Effector memory CD4-positive, alpha-beta T cell (primary cell): ENCODE results near the gene SEPTIN1.
"Not testable (repeated sequence)": the region's sequence is repeated elsewhere in the genome, so short reads cannot be mapped to it uniquely, and the experiment has no call there.

Experiments
- DNase-seq, 3 donors: peaks; one replicate each; pipeline ENCODE4 v3.0.0-alpha.2; 2020
- H3K27ac ChIP-seq: 2 replicates; pipeline ENCODE4 v1.7.0; 2013; ENCODE audit warnings: mild to moderate bottlenecking, low read length, moderate library complexity; ENCODE audit not compliant: insufficient read depth, poor library complexity, severe bottlenecking
- H3K27me3 ChIP-seq: replicated peaks from 2 replicates; pipeline ENCODE4 v1.7.0; 2013; ENCODE audit warnings: mild to moderate bottlenecking, low read length; ENCODE audit not compliant: insufficient read depth, control insufficient read depth, poor library complexity, severe bottlenecking
- H3K36me3 ChIP-seq: 2 replicates; pipeline ENCODE4 v1.7.0; 2013; ENCODE audit warnings: mild to moderate bottlenecking, low read length, moderate library complexity; ENCODE audit not compliant: control insufficient read depth, insufficient read depth
- H3K4me1 ChIP-seq: 2 replicates; pipeline ENCODE4 v1.7.0; 2013; ENCODE audit warnings: low read length, mild to moderate bottlenecking; ENCODE audit not compliant: control insufficient read depth, insufficient read depth, poor library complexity, severe bottlenecking
- H3K4me3 ChIP-seq: 2 replicates; pipeline ENCODE4 v1.7.0; 2013; ENCODE audit warnings: low read length, low read depth, mild to moderate bottlenecking; ENCODE audit not compliant: insufficient read depth, poor library complexity, severe bottlenecking
- H3K9me3 ChIP-seq: 2 replicates; pipeline ENCODE4 v1.7.0; 2013; ENCODE audit warnings: mild to moderate bottlenecking, low read length, moderate library complexity; ENCODE audit not compliant: control insufficient read depth

SEPTIN1 gene

DNA sequence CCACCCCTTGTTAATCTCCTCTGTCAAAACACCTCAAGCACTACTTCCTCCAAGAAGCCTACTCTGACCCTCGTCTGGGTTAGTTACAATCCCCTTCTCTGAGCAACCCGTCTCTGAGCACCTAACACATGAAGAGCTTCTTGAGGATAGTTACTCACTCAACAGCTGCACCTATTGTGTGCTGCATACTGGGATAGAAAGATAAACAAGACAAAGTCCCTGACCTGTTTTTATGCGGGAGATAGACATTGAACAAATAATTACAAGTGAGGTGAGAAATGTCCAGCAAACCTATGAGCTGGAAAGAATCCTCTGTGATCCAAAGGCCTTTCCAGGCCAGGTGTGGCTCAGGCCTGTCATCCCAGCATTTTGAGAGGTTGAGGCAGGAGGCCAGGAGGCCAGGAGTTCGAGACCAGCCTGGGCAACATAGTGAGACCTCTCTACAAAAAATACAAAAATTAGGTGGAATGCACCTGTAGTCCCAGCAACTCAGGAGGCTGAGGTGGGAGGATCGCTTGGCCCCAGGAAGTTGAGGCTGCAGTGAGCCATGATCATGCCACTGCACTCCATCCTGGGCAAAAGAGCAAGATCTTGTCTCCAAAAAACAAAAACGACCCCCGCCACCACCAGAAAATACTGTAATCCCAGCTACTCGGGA, 19.5 kb upstream of the SEPTIN1 start:
- no peak overlapping the region for H3K27ac ChIP-seq
- H3K36me3 ChIP-seq: peaks cover 14% of the 10 kb centered on the region
- H3K9me3 ChIP-seq: no peaks in the 10 kb centered on the region
- peaks cover 14% of the 10 kb centered on the region for H3K4me1 ChIP-seq
- H3K27me3 ChIP-seq: no peaks in the 10 kb centered on the region
- no peak overlapping the region for H3K4me3 ChIP-seq
- DNase-seq: no peak

DNA sequence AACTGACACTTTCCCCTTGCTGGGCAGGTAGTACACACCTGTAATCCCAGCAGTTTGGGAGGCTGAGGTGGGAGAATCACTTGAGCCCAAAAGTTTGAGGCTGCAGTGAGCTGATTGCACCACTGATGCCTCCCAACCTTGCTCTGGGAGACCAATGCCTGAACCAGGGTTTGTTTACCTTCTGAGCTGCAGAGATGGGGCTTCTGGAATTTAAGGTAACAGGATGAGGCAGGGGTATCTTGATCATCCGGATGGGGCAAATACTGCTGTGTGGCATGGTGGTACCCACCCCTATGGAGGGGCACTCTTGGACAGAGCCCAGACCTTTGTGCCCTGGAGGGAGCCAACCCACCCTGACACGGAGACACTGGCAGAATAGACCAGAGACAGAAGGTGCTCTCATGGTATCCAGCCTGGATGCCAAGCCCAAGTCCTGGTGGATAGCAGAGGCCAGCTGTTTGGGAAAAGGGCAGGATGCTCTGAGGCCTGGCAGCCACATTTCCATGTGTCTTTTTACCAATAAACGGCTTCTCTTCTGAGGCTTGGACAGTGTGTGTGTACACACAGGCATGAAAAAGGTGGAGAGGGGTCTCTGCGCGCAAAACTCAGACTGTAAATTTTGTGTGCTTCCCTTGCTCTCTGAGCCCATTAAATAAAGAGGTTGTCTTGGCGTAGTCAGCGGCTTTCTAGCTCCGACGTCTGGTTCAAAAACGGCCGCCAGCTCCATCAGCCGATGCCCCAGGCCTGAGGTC, 17.2 kb upstream of the SEPTIN1 start:
- H3K4me3 ChIP-seq: peak overlapping the region; percentile 75
- H3K27me3 ChIP-seq: no peaks in the 10 kb centered on the region
- peaks cover 14% of the 10 kb centered on the region for H3K36me3 ChIP-seq
- no peak for DNase-seq
- peak overlapping the region; percentile 30 for H3K27ac ChIP-seq
- peaks cover 18% of the 10 kb centered on the region for H3K4me1 ChIP-seq
- no peaks in the 10 kb centered on the region for H3K9me3 ChIP-seq

DNA sequence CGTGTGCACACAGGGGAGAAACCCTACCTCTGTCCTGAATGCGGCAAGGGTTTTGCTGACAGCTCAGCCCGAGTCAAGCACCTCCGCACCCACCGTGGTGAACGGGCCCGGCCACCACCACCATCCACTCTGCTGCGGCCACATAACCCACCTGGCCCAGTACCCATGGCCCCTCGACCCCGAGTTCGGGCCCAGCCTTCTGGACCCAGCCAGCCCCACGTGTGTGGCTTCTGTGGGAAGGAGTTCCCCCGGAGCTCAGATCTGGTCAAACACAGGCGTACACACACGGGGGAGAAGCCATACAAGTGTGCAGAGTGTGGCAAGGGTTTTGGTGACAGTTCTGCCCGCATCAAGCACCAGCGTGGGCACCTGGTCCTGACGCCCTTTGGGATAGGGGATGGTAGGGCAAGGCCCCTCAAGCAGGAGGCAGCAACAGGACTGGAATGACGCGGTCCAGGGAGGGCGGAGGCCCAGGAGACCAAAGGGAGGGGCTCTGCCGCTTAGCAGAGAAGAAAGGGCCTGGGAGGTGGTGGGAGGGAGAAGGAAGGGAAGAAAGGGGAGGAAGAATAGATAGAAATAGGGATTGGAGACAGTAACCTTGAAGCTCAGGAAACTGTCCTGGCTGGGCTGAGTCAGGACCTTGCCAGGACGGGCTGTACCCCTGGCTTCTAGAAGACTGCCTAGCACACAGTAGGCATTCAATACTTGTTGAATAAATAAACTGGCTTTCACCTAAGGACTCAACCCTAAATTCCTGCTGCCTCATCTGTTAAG, 16.5 kb upstream of the SEPTIN1 start:
- Histone ChIP-seq H3K27ac (peak overlapping the region; percentile 30), H3K27me3 (no peaks in the 10 kb centered on the region), H3K4me1 (peaks cover 18% of the 10 kb centered on the region), H3K36me3 (peaks cover 14% of the 10 kb centered on the region), H3K4me3 (no peak overlapping the region), H3K9me3 (no peaks in the 10 kb centered on the region)
- DNase-seq: no peak

DNA sequence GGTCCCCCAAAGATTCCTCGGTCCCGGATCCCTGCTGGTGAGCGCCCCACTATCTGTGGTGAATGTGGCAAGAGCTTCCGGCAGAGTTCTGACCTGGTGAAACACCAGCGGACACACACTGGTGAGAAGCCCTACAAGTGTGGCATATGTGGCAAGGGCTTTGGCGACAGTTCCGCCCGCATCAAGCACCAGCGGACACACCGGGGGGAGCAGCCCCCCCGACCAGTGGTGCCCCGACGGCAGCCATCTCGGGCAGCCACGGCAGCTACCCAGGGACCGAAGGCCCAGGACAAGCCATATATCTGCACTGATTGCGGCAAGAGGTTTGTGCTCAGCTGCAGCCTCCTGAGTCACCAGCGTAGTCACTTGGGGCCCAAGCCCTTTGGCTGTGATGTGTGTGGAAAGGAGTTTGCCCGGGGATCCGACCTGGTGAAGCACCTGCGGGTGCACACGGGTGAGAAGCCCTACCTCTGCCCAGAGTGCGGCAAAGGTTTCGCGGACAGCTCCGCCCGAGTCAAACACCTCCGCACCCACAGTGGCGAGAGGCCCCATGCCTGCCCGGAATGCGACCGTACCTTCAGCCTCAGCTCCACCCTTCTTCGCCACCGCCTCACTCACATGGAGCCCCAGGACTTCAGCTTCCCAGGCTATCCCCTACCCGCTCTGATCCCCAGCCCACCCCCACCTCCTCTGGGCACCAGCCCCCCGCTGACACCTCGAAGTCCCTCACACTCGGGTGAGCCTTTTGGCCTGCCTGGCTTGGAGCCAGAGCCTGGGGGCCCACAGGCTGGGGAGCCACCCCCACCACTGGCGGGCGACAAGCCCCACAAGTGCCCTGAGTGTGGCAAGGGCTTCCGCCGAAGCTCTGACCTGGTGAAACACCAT, 15.7 kb upstream of the SEPTIN1 start:
- DNase-seq: no peak
- peaks cover 18% of the 10 kb centered on the region for H3K4me1 ChIP-seq
- H3K4me3 ChIP-seq: no peak overlapping the region

DNA sequence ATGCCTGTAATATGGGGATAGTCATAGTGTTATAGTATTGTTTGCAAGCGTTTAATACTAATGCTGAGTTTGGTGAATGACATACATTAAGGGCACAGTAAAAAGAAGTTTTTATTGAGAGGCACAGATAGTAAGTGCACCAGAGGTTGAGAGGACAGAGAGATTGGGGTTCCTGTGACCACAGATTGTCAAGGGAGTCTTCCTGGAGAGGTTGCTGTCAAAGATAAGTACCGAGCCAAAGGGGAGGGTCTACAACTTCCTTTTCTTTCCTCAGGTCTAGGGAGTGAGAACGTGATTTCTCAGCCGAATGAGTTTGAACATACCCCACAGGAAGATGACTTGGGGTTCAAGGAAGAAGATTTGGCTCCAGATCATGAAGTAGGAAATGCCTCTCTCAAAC, 14.7 kb upstream of the SEPTIN1 start:
- H3K4me3 ChIP-seq: no peak overlapping the region
- H3K9me3 ChIP-seq: no peaks in the 10 kb centered on the region
- no peaks in the 10 kb centered on the region for H3K27me3 ChIP-seq
- peaks cover 14% of the 10 kb centered on the region for H3K36me3 ChIP-seq
- no peak for DNase-seq
- no peak overlapping the region for H3K27ac ChIP-seq
- H3K4me1 ChIP-seq: peaks cover 18% of the 10 kb centered on the region

More for the DNA sequence above, 15.7 kb upstream of the SEPTIN1 start:
- Histone ChIP-seq H3K27ac (no peak overlapping the region), H3K27me3 (no peaks in the 10 kb centered on the region), H3K36me3 (peaks cover 14% of the 10 kb centered on the region), H3K9me3 (no peaks in the 10 kb centered on the region)

DNA sequence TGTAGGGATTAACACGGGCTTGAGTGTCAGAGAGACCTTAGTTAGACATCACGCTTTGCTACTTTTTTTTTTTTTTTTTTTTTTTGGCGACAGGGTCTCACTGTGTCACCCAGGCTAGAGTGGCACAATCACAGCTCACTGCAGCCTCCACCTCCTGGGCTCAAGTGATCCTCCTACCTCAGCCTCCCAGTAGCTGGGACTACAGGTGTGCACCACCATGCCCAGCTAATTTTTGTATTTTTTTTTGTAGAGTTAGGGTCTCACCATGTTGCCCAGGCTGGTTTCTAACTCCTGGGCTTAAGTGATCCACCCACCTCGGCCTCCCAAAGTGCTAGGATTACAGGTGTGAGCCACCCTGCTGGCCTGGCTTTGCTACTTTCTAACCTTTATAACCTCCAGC, 14.3 kb upstream of the SEPTIN1 start:
- not testable (repeated sequence) for H3K4me3 ChIP-seq

DNA sequence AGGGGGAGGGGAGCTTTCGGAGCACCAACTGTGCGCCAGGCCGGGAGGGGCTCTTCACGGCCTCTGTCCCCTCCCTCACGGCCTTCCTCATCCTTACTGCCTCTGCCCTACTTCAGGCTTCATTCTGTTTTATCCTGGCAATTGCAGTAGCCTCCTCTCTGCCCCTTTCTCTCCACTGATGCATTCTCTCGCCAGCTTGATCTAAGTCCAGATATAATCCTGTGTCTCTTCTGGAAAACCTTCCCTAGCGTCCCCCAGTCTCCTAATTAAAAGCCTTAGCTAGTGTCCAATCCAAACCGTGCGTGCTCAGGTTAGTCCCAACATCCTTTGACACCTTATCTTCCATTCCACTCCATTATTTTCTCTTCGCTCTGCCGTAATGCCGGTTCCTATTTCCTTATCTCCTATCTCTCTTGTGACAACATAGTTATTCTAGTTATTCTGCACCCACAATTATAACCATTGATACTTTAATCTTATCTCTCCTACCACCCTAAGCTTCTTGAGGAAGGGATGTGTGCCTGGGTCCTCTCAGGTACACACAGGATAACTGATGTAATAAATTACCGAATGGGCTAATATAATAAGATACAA, 13.7 kb upstream of the SEPTIN1 start:
- Histone ChIP-seq H3K9me3 (no peaks in the 10 kb centered on the region), H3K27me3 (no peaks in the 10 kb centered on the region), H3K27ac (peak overlapping the region; percentile 61), H3K4me3 (peak overlapping the region; percentile 71), H3K4me1 (peaks cover 18% of the 10 kb centered on the region), H3K36me3 (peaks cover 14% of the 10 kb centered on the region)
- no peak for DNase-seq

More for the DNA sequence above, 14.3 kb upstream of the SEPTIN1 start:
- Histone ChIP-seq H3K36me3 (peaks cover 14% of the 10 kb centered on the region), H3K4me1 (peaks cover 18% of the 10 kb centered on the region)
- not testable (repeated sequence) for H3K27me3 ChIP-seq, DNase-seq, H3K9me3 ChIP-seq, H3K27ac ChIP-seq

DNA sequence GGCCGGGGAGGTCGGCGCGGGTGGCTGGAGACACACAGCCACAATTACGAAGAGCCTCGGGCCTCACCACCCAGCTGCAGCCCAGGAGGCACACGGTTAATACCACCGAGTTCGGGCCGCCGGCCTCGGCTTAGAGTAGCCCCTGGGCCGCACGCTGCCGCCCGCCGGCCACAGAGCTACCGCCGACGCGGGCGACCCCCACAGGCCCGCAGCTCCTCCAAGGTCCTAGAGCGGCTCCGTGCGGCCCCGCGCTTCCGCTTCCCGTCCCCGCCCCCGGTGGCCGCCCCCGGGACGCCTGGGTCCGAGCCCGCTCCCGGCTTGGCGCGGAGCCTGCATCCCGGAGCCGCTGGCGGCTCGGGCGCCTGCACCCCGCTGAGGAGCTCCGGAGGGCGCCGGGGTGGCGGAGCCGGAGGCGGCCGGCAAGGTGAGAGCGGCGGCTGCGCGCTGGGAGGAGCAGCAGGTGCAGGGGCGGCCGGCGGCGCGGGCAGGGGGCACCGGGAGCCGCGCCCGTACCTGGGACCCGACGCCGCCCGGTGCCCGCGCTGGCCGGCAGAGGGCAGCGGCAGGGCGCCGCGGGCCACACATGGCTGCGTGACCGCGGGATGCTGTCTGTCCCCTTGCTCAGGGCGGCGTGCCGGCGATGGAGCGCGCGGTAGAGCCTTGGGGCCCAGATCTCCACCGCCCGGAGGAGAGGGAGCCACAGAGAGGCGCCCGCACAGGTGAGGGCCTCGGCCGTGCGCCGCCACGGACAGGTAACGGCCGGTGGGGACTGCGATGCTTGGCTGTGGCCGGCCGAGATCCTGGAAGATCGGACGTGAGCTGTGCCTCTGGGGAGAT, 13.0 kb upstream of the SEPTIN1 start, which contains the start of gene ZNF48:
Gene ZNF48 (plus strand): TSS at position 266 of the 837 bp plus-strand sequence. CDS start 375 bp downstream, at position 641.
- H3K4me3 ChIP-seq: peak within 1 kb of the TSS; percentile 71
- peaks cover 14% of the 10 kb centered on the region for H3K36me3 ChIP-seq
- DNase-seq: peak; percentile 19 to 36 (median 34)
- peak within 1 kb of the TSS; percentile 61 for H3K27ac ChIP-seq
- no peaks in the 10 kb centered on the region for H3K9me3 ChIP-seq
- no peaks in the 10 kb centered on the region for H3K27me3 ChIP-seq
- H3K4me1 ChIP-seq: peaks cover 16% of the 10 kb centered on the region
